PFSK-1 (cell line): ENCODE data around the gene TPP1.

Experiments
- REST ChIP-seq, 2 experiments: IDR thresholded peaks; 2 replicates each; pipeline versions ENCODE4 v1.6.1 to v1.8.0; 2011 to 2012; ENCODE audit warnings: low read depth in 2 of 2, low read length in 2 of 2, control low read depth in 1 of 2, inconsistent platforms in 1 of 2, mild to moderate bottlenecking in 1 of 2, moderate library complexity in 1 of 2; ENCODE audit not compliant: insufficient read depth in 1 of 2
- TAF1 ChIP-seq: IDR thresholded peaks from 2 replicates; pipeline ENCODE4 v1.6.1; 2012; ENCODE audit warnings: low read length, control low read depth, borderline replicate concordance; ENCODE audit not compliant: insufficient read depth

- TF ChIP-seq TAF1 (no peak), REST (IDR thresholded peaks at IDR 0.05; ENCODE audit: insufficient read depth in 1 of 2, low read depth in 2 of 2, low read length in 2 of 2) (no peak)
Observed at GRCh38 chr11:6565988-6566703, 53.1 kb downstream of the TPP1 start.
